ENCODE results near the gene CARD10. TPM values are rescaled to one million over a fixed set of nuclear protein-coding genes. Genes with fewer than 3 reads are reported as not detected.
A peak's percentile ranks its signal among the peaks of the same experiment; 100 is the strongest.

CARD10 gene
- total and polyA plus RNA-seq, 2 of the 13 experiments (the other 11 are each of a cell fraction or from before 2014, with no cell fraction given), result 35.2 to 55.8 TPM

DNA sequence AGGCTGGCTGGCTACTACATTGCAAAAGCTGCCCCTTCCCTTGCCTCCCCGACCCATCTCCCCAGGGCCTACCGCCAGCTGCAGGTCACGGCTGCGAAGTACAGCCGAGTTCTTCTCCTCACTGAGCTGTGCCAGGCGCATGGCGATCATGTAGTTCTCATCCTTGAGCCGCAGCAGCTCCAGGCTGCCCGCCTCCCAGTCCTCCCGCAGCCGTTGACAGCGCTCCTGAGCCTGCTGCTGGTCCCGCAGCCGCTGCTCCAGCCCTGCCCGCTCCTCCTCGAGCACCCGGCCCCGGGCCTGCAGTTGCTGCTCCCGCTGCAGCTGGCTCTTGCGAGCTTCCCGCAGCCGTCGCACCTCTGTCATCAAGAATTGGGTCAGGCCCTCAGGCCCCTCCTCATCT, 3.3 kb downstream of the CARD10 start (continued):
- TF ChIP-seq, protein P1, sequence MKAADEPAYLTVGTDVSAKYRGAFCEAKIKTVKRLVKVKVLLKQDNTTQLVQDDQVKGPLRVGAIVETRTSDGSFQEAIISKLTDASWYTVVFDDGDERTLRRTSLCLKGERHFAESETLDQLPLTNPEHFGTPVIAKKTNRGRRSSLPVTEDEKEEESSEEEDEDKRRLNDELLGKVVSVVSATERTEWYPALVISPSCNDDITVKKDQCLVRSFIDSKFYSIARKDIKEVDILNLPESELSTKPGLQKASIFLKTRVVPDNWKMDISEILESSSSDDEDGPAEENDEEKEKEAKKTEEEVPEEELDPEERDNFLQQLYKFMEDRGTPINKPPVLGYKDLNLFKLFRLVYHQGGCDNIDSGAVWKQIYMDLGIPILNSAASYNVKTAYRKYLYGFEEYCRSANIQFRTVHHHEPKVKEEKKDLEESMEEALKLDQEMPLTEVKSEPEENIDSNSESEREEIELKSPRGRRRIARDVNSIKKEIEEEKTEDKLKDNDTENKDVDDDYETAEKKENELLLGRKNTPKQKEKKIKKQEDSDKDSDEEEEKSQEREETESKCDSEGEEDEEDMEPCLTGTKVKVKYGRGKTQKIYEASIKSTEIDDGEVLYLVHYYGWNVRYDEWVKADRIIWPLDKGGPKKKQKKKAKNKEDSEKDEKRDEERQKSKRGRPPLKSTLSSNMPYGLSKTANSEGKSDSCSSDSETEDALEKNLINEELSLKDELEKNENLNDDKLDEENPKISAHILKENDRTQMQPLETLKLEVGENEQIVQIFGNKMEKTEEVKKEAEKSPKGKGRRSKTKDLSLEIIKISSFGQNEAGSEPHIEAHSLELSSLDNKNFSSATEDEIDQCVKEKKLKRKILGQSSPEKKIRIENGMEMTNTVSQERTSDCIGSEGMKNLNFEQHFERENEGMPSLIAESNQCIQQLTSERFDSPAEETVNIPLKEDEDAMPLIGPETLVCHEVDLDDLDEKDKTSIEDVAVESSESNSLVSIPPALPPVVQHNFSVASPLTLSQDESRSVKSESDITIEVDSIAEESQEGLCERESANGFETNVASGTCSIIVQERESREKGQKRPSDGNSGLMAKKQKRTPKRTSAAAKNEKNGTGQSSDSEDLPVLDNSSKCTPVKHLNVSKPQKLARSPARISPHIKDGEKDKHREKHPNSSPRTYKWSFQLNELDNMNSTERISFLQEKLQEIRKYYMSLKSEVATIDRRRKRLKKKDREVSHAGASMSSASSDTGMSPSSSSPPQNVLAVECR (CRISPR knock-in tag; IDR thresholded peaks at IDR 0.05; ENCODE audit: borderline replicate concordance), result 0 out of 2 replicates have a peak, but pooled peaks have one; percentile 34
- no peak for TF ChIP-seq ZNF562 (CRISPR knock-in tag; IDR thresholded peaks at IDR 0.05; ENCODE audit: borderline replicate concordance)
- 0 out of 2 replicates have a peak, but pooled peaks have one; percentile 27 for TF ChIP-seq ZNF501 (CRISPR knock-in tag; IDR thresholded peaks at IDR 0.05)
- TF ChIP-seq, protein P2, sequence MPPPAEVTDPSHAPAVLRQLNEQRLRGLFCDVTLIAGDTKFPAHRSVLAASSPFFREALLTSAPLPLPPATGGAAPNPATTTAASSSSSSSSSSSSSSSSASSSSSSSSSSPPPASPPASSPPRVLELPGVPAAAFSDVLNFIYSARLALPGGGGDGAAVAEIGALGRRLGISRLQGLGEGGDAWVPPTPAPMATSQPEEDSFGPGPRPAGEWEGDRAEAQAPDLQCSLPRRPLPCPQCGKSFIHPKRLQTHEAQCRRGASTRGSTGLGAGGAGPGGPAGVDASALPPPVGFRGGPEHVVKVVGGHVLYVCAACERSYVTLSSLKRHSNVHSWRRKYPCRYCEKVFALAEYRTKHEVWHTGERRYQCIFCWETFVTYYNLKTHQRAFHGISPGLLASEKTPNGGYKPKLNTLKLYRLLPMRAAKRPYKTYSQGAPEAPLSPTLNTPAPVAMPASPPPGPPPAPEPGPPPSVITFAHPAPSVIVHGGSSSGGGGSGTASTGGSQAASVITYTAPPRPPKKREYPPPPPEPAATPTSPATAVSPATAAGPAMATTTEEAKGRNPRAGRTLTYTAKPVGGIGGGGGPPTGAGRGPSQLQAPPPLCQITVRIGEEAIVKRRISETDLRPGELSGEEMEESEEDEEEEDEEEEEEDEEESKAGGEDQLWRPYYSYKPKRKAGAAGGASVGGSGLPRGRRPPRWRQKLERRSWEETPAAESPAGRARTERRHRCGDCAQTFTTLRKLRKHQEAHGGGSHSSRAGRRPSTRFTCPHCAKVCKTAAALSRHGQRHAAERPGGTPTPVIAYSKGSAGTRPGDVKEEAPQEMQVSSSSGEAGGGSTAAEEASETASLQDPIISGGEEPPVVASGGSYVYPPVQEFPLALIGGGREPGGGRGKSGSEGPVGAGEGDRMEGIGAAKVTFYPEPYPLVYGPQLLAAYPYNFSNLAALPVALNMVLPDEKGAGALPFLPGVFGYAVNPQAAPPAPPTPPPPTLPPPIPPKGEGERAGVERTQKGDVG (CRISPR knock-in tag; IDR thresholded peaks at IDR 0.05; ENCODE audit: borderline replicate concordance), result peak; percentile 75; the same call in 1 of the 2 replicates
- TF ChIP-seq MTA1 (CRISPR knock-in tag; IDR thresholded peaks at IDR 0.05; ENCODE audit: borderline replicate concordance), result no peak
- TF ChIP-seq, protein P3, sequence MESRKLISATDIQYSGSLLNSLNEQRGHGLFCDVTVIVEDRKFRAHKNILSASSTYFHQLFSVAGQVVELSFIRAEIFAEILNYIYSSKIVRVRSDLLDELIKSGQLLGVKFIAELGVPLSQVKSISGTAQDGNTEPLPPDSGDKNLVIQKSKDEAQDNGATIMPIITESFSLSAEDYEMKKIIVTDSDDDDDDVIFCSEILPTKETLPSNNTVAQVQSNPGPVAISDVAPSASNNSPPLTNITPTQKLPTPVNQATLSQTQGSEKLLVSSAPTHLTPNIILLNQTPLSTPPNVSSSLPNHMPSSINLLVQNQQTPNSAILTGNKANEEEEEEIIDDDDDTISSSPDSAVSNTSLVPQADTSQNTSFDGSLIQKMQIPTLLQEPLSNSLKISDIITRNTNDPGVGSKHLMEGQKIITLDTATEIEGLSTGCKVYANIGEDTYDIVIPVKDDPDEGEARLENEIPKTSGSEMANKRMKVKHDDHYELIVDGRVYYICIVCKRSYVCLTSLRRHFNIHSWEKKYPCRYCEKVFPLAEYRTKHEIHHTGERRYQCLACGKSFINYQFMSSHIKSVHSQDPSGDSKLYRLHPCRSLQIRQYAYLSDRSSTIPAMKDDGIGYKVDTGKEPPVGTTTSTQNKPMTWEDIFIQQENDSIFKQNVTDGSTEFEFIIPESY (CRISPR knock-in tag; IDR thresholded peaks at IDR 0.05), result peak; percentile 97
- TF ChIP-seq HOXA9 (CRISPR knock-in tag; IDR thresholded peaks at IDR 0.05; ENCODE audit: borderline replicate concordance), result no peak
- TF ChIP-seq PRMT3 (CRISPR knock-in tag; IDR thresholded peaks at IDR 0.05; ENCODE audit: borderline replicate concordance, low read depth), result no peak
- TF ChIP-seq GABPB1 (CRISPR knock-in tag; IDR thresholded peaks at IDR 0.05), result peak; percentile 25; the same call in 1 of the 2 replicates
- peak; percentile 100 for TF ChIP-seq ZBTB38 (CRISPR knock-in tag; IDR thresholded peaks at IDR 0.05)
- TF ChIP-seq ZNF768 (CRISPR knock-in tag; IDR thresholded peaks at IDR 0.05), result peak; percentile 48; the same call in 1 of the 2 replicates
- TF ChIP-seq, protein P4, sequence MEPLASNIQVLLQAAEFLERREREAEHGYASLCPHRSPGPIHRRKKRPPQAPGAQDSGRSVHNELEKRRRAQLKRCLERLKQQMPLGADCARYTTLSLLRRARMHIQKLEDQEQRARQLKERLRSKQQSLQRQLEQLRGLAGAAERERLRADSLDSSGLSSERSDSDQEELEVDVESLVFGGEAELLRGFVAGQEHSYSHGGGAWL (CRISPR knock-in tag; IDR thresholded peaks at IDR 0.05), result 0 out of 2 replicates have a peak, but pooled peaks have one; percentile 28
- 0 out of 2 replicates have a peak, but pooled peaks have one; percentile 51 for TF ChIP-seq HNRNPL (IDR thresholded peaks at IDR 0.05; ENCODE audit: low read depth, low read length)
- TF ChIP-seq ZNF263 (CRISPR knock-in tag; IDR thresholded peaks at IDR 0.05), result peak; percentile 32; the same call in 1 of the 2 replicates
- TF ChIP-seq ZSCAN25 (CRISPR knock-in tag; IDR thresholded peaks at IDR 0.05), result 0 out of 2 replicates have a peak, but pooled peaks have one; percentile 19
- no peak for TF ChIP-seq TBX2 (CRISPR knock-in tag; IDR thresholded peaks at IDR 0.05; ENCODE audit: borderline replicate concordance)
- no peak for TF ChIP-seq PAWR (CRISPR knock-in tag; IDR thresholded peaks at IDR 0.05; ENCODE audit: borderline replicate concordance)

All from HepG2 (cell line).